GM19372 (cell line): ENCODE results near the gene OLFM1.
"Not testable (repeated sequence)": the region's sequence is repeated elsewhere in the genome, so short reads cannot be mapped to it uniquely, and the experiment has no call there.

Experiments
- ATAC-seq: cut with Tn5 transposase; IDR thresholded peaks from one replicate; pipeline ENCODE4 v1.9.1; 2021; ENCODE audit warnings: mild to moderate bottlenecking, low read depth, moderate library complexity; ENCODE audit not compliant: unreplicated experiment

The OLFM1 gene

GRCh38 chr9:135056541-135056940 lies 30.9 kb upstream of the OLFM1 start:
- ATAC-seq = no peak

- no peak for ATAC-seq
Observed at GRCh38 chr9:135060461-135061116, 26.9 kb upstream of the OLFM1 start.

- ATAC-seq = no peak
Observed at GRCh38 chr9:135061441-135061840, 26.0 kb upstream of the OLFM1 start.

GRCh38 chr9:135062254-135062653 lies 25.2 kb upstream of the OLFM1 start:
- ATAC-seq = no peak

GRCh38 chr9:135063466-135063865 lies 24.0 kb upstream of the OLFM1 start:
- ATAC-seq = not testable (repeated sequence)

- ATAC-seq = not testable (repeated sequence)
Observed at GRCh38 chr9:135063888-135064287, 23.6 kb upstream of the OLFM1 start.

- ATAC-seq = no peak
Observed at GRCh38 chr9:135065151-135065550, 22.3 kb upstream of the OLFM1 start.

GRCh38 chr9:135065804-135066203 lies 21.7 kb upstream of the OLFM1 start:
- ATAC-seq = no peak

- ATAC-seq = no peak
Observed at GRCh38 chr9:135066291-135066690, 21.2 kb upstream of the OLFM1 start.

- no peak for ATAC-seq
Observed at GRCh38 chr9:135067096-135067710, 20.3 kb upstream of the OLFM1 start.

GRCh38 chr9:135068776-135069415 lies 18.6 kb upstream of the OLFM1 start:
- no peak for ATAC-seq

GRCh38 chr9:135069558-135070197 lies 17.8 kb upstream of the OLFM1 start:
- no peak for ATAC-seq

- ATAC-seq = no peak
Observed at GRCh38 chr9:135070198-135070951, 17.1 kb upstream of the OLFM1 start.

GRCh38 chr9:135070964-135071735 lies 16.3 kb upstream of the OLFM1 start:
- no peak for ATAC-seq

- no peak for ATAC-seq
Observed at GRCh38 chr9:135073081-135073740, 14.3 kb upstream of the OLFM1 start.

GRCh38 chr9:135073741-135074305 lies 13.6 kb upstream of the OLFM1 start:
- no peak for ATAC-seq

GRCh38 chr9:135074354-135075233 lies 12.9 kb upstream of the OLFM1 start:
- no peak for ATAC-seq
